HCT116 (cell line): ENCODE data around the gene CCNL2. TPM values are rescaled to one million over a fixed set of nuclear protein-coding genes. Genes with fewer than 3 reads are reported as not detected.

Source experiments
- ATAC-seq: fragments of 200-7000 bp; cut with Tn5 transposase; 2 replicates; pipeline ENCODE4 v1.9.1; 2020; ENCODE audit warnings: mild to moderate bottlenecking, moderate library complexity
- BruUV-seq: library from RNA; stranded (reverse); fragments of 400-500 nt; replicated peaks from 2 replicates; lab custom pipeline; 2021; lab: Mats Ljungman, UMichigan
- CTCF ChIA-PET: fragments of 300-600 bp; sonication (Branson Sonifier 250); formaldehyde crosslinking; loops from one replicate; lab custom pipeline; 2021; ENCODE audit warnings: antibody characterized with exemption; lab: Charles Lee
- POLR2A ChIA-PET: fragments of 300-600, 350-600 bp; sonication (Branson Sonifier 250); formaldehyde crosslinking; loops from one replicate; lab custom pipeline; 2021; ENCODE audit warnings: antibody characterized with exemption; lab: Charles Lee
- RAD21 ChIA-PET, 2 experiments: fragments of 300-600 bp; sonication (Branson Sonifier 250); formaldehyde crosslinking; loops; one replicate each; lab custom pipeline; 2023; ENCODE audit warnings: low total read pairs in 2 of 2; ENCODE audit not compliant: uncharacterized antibody in 2 of 2, unreplicated experiment in 2 of 2, low non-redundant PET in 1 of 2; lab: Charles Lee
- DNase-seq: peaks from one replicate; pipeline ENCODE4 v3.0.0-alpha.2; 2010; ENCODE audit warnings: low read depth, low spot score
- H2AFZ ChIP-seq: fragments of 200-600 bp; shearing (Covaris generic), sonication (generic); 2 replicates; pipeline ENCODE4 v1.6.1; 2017; ENCODE audit warnings: low read depth, mixed run types, mixed read lengths, antibody characterized with exemption, low read length; ENCODE audit not compliant: poor library complexity, severe bottlenecking
- H3K27ac ChIP-seq: 2 replicates; pipeline ENCODE4 v1.5.1; 2012; ENCODE audit warnings: low read depth, low read length
- H3K27me3 ChIP-seq: fragments of 200-600 bp; sonication (generic); 2 replicates; pipeline ENCODE4 v1.6.1; 2016; ENCODE audit warnings: mixed run types, low read length, mixed read lengths; ENCODE audit not compliant: insufficient read depth
- H3K36me3 ChIP-seq, 2 experiments: fragments of 200-500 bp in 1 of 2; fragments of 200-600 bp in 1 of 2; sonication (Bioruptor generic) in 1 of 2; sonication (generic) in 1 of 2; 2 replicates each; pipeline versions ENCODE4 v1.5.1 to v1.6.1; 2014 to 2016; ENCODE audit warnings: low read length in 2 of 2, inconsistent platforms in 1 of 2, mixed read lengths in 1 of 2, mixed run types in 1 of 2; ENCODE audit not compliant: insufficient read depth in 2 of 2, control insufficient read depth in 1 of 2
- H3K4me1 ChIP-seq, 2 experiments: fragments of 200-600 bp in 1 of 2; sonication (generic) in 1 of 2; 2 replicates each; pipeline versions ENCODE4 v1.5.1 to v1.6.1; 2012 to 2017; ENCODE audit warnings: low read length in 2 of 2, inconsistent platforms in 1 of 2, mild to moderate bottlenecking in 1 of 2, mixed read lengths in 1 of 2, mixed run types in 1 of 2, moderate library complexity in 1 of 2; ENCODE audit not compliant: insufficient read depth in 2 of 2, control insufficient read depth in 1 of 2
- H3K4me2 ChIP-seq: fragments of 200-600 bp; sonication (generic); 2 replicates; pipeline ENCODE4 v1.6.1; 2017; ENCODE audit warnings: mixed run types, low read length, mixed read lengths
- H3K4me3 ChIP-seq, 2 experiments: fragments of 200-600 bp in 1 of 2; sonication (generic) in 1 of 2; replicated peaks in 1 of 2; 2 replicates each; pipeline ENCODE4 v1.5.1; 2011 to 2016; ENCODE audit warnings: low read length in 2 of 2, control low read depth in 1 of 2, low read depth in 1 of 2, mild to moderate bottlenecking in 1 of 2, mixed read lengths in 1 of 2, mixed run types in 1 of 2
- H3K79me2 ChIP-seq: fragments of 200-600 bp; sonication (generic); 2 replicates; pipeline ENCODE4 v1.6.1; 2017; ENCODE audit warnings: mild to moderate bottlenecking, mixed run types, low read length, moderate library complexity, mixed read lengths; ENCODE audit not compliant: insufficient read depth
- H3K9ac ChIP-seq: fragments of 200-600 bp; sonication (generic); 2 replicates; pipeline ENCODE4 v1.6.1; 2016; ENCODE audit warnings: low read length, mixed read lengths
- H3K9me2 ChIP-seq: fragments of 200-600 bp; sonication (generic), shearing (Covaris generic); 2 replicates; pipeline ENCODE4 v1.6.1; 2017; ENCODE audit warnings: mixed run types, mild to moderate bottlenecking, moderate library complexity; ENCODE audit not compliant: insufficient read depth
- H3K9me3 ChIP-seq, 2 experiments: fragments of 200-500 bp in 1 of 2; fragments of 200-600 bp in 1 of 2; sonication (Bioruptor generic) in 1 of 2; sonication (generic) in 1 of 2; 2 replicates each; pipeline ENCODE4 v1.6.1; 2014 to 2017; ENCODE audit warnings: low read length in 2 of 2, mixed read lengths in 2 of 2, inconsistent platforms in 1 of 2, low read depth in 1 of 2, mild to moderate bottlenecking in 1 of 2, mixed run types in 1 of 2, moderate library complexity in 1 of 2; ENCODE audit not compliant: control insufficient read depth in 1 of 2, insufficient read depth in 1 of 2
- H4K20me1 ChIP-seq: fragments of 200-600 bp; sonication (generic), shearing (Covaris generic); 2 replicates; pipeline ENCODE4 v1.6.1; 2017; ENCODE audit warnings: mixed run types, mild to moderate bottlenecking, moderate library complexity; ENCODE audit not compliant: insufficient read depth
- ATF3 ChIP-seq: IDR thresholded peaks from 2 replicates; pipeline ENCODE4 v1.6.1; 2012
- CBX3 ChIP-seq: IDR thresholded peaks from 2 replicates; pipeline ENCODE4 v1.6.1; 2012; ENCODE audit warnings: low read depth
- CEBPB ChIP-seq: IDR thresholded peaks from 2 replicates; pipeline ENCODE4 v1.6.1; 2012; ENCODE audit warnings: low read depth
- CTCF ChIP-seq, 3 experiments: fragments of 200-600 bp in 1 of 3; sonication (generic) in 1 of 3; IDR thresholded peaks in 2 of 3; conservative IDR thresholded peaks in 1 of 3; 2 replicates each; pipeline ENCODE4 v1.5.1; 2012 to 2017; ENCODE audit warnings: low read depth in 2 of 3, low read length in 2 of 3, antibody characterized with exemption in 1 of 3, borderline replicate concordance in 1 of 3, control low read depth in 1 of 3, mild to moderate bottlenecking in 1 of 3, mixed read lengths in 1 of 3, mixed run types in 1 of 3, moderate library complexity in 1 of 3; ENCODE audit not compliant: insufficient read depth in 1 of 3
- EGR1 ChIP-seq: IDR thresholded peaks from 2 replicates; pipeline ENCODE4 v1.6.1; 2012; ENCODE audit warnings: low read depth
- ELF1 ChIP-seq: IDR thresholded peaks from 2 replicates; pipeline ENCODE4 v1.6.1; 2012; ENCODE audit warnings: low read depth, borderline replicate concordance
- EZH2 ChIP-seq: fragments of 200-600 bp; sonication (generic); IDR thresholded peaks from 2 replicates; pipeline ENCODE4 v1.6.1; 2017; ENCODE audit warnings: antibody characterized with exemption, mixed run types
- EZH2phosphoT487 ChIP-seq: fragments of 200-600 bp; IDR thresholded peaks from 2 replicates; pipeline ENCODE4 v1.6.1; 2018; ENCODE audit warnings: antibody characterized with exemption, borderline replicate concordance
- FOSL1 ChIP-seq: IDR thresholded peaks from 2 replicates; pipeline ENCODE4 v1.6.1; 2012; ENCODE audit warnings: low read depth
- JUND ChIP-seq: IDR thresholded peaks from 2 replicates; pipeline ENCODE4 v1.6.1; 2012
- MAX ChIP-seq: IDR thresholded peaks from 2 replicates; pipeline ENCODE4 v1.6.1; 2012
- POLR2A ChIP-seq: IDR thresholded peaks from 2 replicates; pipeline ENCODE4 v1.7.0; 2011; ENCODE audit warnings: borderline replicate concordance; ENCODE audit not compliant: insufficient read depth, insufficient read length; ENCODE audit errors: extremely low read depth
- RAD21 ChIP-seq: IDR thresholded peaks from 2 replicates; pipeline ENCODE4 v1.6.1; 2012; ENCODE audit warnings: low read depth, mild to moderate bottlenecking
- REST ChIP-seq: IDR thresholded peaks from 2 replicates; pipeline ENCODE4 v1.6.1; 2012; ENCODE audit warnings: low read depth
- SIN3A ChIP-seq: IDR thresholded peaks from 2 replicates; pipeline ENCODE4 v1.6.1; 2012; ENCODE audit warnings: low read depth
- SP1 ChIP-seq: IDR thresholded peaks from 2 replicates; pipeline ENCODE4 v1.6.1; 2012; ENCODE audit warnings: low read depth
- TCF7L2 ChIP-seq: IDR thresholded peaks from 2 replicates; pipeline ENCODE4 v1.7.0; 2011; ENCODE audit warnings: borderline replicate concordance, inconsistent platforms; ENCODE audit not compliant: insufficient read depth, insufficient read length; ENCODE audit errors: extremely low read depth
- ZFX ChIP-seq: fragments of 450-650 bp; IDR thresholded peaks from 2 replicates; pipeline ENCODE4 v1.6.1; 2017
- ZNF274 ChIP-seq: fragments of 200-500 bp; sonication (Bioruptor generic); IDR thresholded peaks from 2 replicates; pipeline ENCODE4 v1.6.1; 2014; ENCODE audit warnings: mild to moderate bottlenecking, low read depth, low read length, inconsistent platforms
- intact Hi-C: fragments of 100-400 bp; cut with micrococcal nuclease; formaldehyde crosslinking; loops from 2 replicates; pipeline ENCODE4 v1.10.0; 2022
- total RNA-seq: library from RNA; stranded (reverse); gene quantifications from one replicate; pipeline ENCODE4 v1.2.1, GENCODE V29; 2021; ENCODE audit not compliant: unreplicated experiment

The CCNL2 gene
- total RNA-seq, 1 experiment from 2014 or later: 173 TPM

GRCh38 chr1:1394116-1394515 lies 5.0 kb downstream of the CCNL2 start:
- ChIA-PET POLR2A (no interaction called here), RAD21 (interaction anchor here in 1 of 2 experiments (0.6 kb wide), 1 partner anchor 153 kb away, joined by 5 read pairs; no protein-coding TSS in a partner anchor), CTCF (no interaction called here)
- intact Hi-C loops: no loop called here
- Histone ChIP-seq H3K9me2 (no peaks in the 10 kb centered on the region), H3K4me2 (no peak overlapping the region), H3K4me1 (peaks cover 0 to 14% of the 10 kb centered on the region in 2 experiments; a peak in 3 of 4 replicates), H3K9ac (no peak overlapping the region), H3K9me3 (no peaks in the 10 kb centered on the region), H3K79me2 (peaks cover 90% of the 10 kb centered on the region), H3K36me3 (peaks cover 57 to 74% of the 10 kb centered on the region in 2 experiments), H2AFZ (no peak overlapping the region), H3K4me3 (no peak overlapping the region), H3K27ac (no peak overlapping the region), H3K27me3 (no peaks in the 10 kb centered on the region), H4K20me1 (peaks cover 12% of the 10 kb centered on the region; the same call in 1 of the 2 replicates)
- DNase-seq (no peak), ATAC-seq (no peak)
- no TSS peak for BruUV-seq
- TF ChIP-seq ZNF274 (no peak), JUND (no peak), EGR1 (no peak), FOSL1 (no peak), EZH2 (no peak), ZFX (no peak), ATF3 (no peak), TCF7L2 (no peak), ELF1 (no peak), MAX (no peak), SP1 (no peak), REST (no peak), POLR2A (no peak), CEBPB (no peak), RAD21 (no peak), CTCF (IDR thresholded peaks at IDR 0.05 in 2 of 3, conservative IDR thresholded peaks at IDR 0.05 in 1 of 3; ENCODE audit: borderline replicate concordance in 1 of 3, insufficient read depth in 1 of 3, low read depth in 2 of 3, low read length in 2 of 3) (no peak), CBX3 (no peak), EZH2phosphoT487 (no peak), SIN3A (no peak)
